Dermis lymphatic vessel endothelial cell (primary cell): ENCODE data around the gene ZNF394. TPM values are rescaled to one million over a fixed set of nuclear protein-coding genes. Genes with fewer than 3 reads are reported as not detected.

ENCODE experiments used
- total RNA-seq: library from RNA; depleted of rRNA; stranded (reverse); fragments of >200 nt; gene quantifications from 2 replicates; pipeline ENCODE4 v1.2.1, GENCODE V29; 2014

Gene ZNF394
- total RNA-seq = 29.7 and 33.4 TPM in 2 replicates

DNA sequence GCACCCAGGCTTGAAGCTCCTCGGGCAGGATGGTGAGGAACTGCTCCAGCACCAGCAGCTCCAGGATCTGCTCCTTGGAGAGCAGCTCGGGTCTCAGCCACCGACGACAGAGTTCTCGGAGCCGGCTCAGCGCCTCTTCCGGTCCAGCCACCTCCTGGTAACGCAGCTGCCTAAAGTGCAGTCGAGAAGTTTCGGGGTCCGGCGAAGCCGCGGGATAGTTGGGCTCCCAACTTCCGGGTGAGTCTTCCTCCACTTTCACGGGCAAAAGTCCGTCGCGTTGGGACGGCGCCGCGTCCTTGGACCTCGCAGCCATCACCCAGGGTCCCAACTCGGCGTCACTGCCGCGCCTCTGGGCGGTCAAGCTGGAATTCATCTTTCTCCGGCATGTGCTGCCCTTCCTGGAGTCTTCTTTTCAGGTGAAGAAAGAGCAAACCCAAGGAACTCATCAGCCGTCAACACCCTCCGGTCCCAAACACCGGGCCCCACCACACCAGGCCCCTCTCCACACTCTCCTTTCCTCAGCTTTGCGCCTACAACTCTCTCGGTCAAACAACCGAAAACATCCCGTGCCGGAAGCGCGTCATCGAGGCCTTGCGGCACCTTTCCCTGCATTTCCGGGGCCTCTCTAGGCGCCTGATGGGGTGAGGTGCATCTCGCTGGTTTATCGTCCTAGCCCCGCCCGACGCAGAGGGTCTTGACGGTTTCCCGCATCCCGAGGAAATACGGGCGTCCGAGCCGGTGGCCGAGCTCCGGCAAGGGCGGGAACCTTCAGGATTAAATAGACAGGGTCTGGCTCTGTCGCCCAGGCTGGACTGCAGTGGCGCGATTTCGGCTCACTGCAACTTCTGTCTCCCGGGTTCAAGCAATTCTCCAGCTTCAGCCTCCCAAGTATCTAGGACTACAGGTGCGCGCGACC is at the start of gene ZNF394:
Gene ZNF394 (minus strand): TSS at position 561 of the 916 bp plus-strand sequence. CDS start 188 bp downstream, at position 373.

GRCh38 chr7:99504603-99505323 is 4.7 kb upstream of the ZNF394 start, which contains the start of gene ZKSCAN5:
TSS of gene ZKSCAN5 (plus strand) at chr7:99504662. CDS start at chr7:99506045, 1,383 bp downstream.

DNA sequence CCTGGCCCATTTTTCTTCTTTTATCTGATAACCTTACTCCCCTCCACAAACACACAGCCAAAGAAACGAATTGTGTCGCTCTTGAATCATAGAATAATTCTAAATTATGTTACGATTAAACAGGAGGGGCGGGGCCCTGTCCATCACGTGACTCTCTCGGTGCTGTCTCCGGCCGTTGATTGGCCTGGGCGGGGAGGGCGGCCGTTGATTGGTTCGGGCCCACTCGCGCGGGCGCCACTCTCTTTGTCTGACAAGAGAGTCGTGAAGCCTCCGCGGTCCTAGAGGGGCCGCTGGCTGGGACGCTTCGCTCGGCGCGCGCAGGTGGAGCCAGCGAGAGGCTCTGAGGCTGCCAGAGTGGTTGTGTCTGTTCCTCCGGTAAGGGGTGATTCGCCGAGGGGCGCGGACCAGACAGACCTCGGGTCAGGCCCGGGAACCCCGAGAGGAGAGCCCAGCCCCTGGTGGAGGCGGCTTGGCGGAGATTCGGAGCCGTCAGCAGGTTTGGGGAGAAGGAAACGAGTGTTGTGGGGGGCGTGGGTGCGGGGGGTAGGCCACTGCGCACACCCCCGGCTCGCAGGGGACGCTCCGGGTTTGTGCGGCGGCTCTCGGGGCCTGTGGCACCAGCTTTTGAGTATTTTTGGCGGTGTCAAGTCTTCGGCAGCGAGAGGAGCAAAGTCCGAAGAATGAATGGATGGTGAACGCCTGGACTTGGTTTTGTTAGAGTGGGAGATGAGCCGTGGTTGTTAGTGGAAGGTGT is 27.3 kb downstream of the ZNF394 start, which contains the start of gene ZNF789:
Gene ZNF789 (plus strand): TSS at position 330 of the 754 bp plus-strand sequence. CDS start 3,567 bp downstream, outside the sequence.

Other genes with a start within 250 kb of the ZNF394 start
- gene MYH16, start 227.4 kb downstream of the ZNF394 start, total RNA-seq = not detected in 2 replicates
- 153 and 156 TPM in 2 replicates for gene ARPC1A, start 174.4 kb downstream of the ZNF394 start, total RNA-seq
- 412 and 414 TPM in 2 replicates for gene ARPC1B, start 125.6 kb downstream of the ZNF394 start, total RNA-seq
- gene PDAP1, start 91.7 kb downstream of the ZNF394 start, total RNA-seq = 17.0 and 22.3 TPM in 2 replicates
- gene BUD31, start 91.3 kb downstream of the ZNF394 start, total RNA-seq = 76.5 and 82.6 TPM in 2 replicates
- 3.6 and 4.8 TPM in 2 replicates for gene PTCD1, start 61.5 kb downstream of the ZNF394 start, total RNA-seq
- gene CPSF4, start 61.3 kb downstream of the ZNF394 start, total RNA-seq = 18.2 and 19.4 TPM in 2 replicates
- 253 and 305 TPM in 2 replicates for gene ATP5MF, start 34.1 kb downstream of the ZNF394 start, total RNA-seq
- 4.2 and 5.2 TPM in 2 replicates for gene ZNF789, start 27.4 kb downstream of the ZNF394 start, total RNA-seq
- gene ZKSCAN5, start 4.4 kb upstream of the ZNF394 start, total RNA-seq = 7.3 and 9.5 TPM in 2 replicates
- 4.3 and 6.2 TPM in 2 replicates for gene FAM200A, start 51.8 kb upstream of the ZNF394 start, total RNA-seq
- 6.0 and 8.3 TPM in 2 replicates for gene ZNF655, start 58.4 kb upstream of the ZNF394 start, total RNA-seq
- 0.11 TPM in 1 of 2 replicates, not detected in the other for gene TMEM225B, start 98.0 kb upstream of the ZNF394 start, total RNA-seq
- gene ZSCAN25, start 116.7 kb upstream of the ZNF394 start, total RNA-seq = 9.9 and 12.0 TPM in 2 replicates
- 0.34 TPM in 1 of 2 replicates, not detected in the other for gene CYP3A5, start 179.7 kb upstream of the ZNF394 start, total RNA-seq
- not detected in 2 replicates for gene CYP3A7, start 234.9 kb upstream of the ZNF394 start, total RNA-seq